GM21528 (cell line): ENCODE results near the gene CISH.

Experiments
- ATAC-seq: cut with Tn5 transposase; IDR thresholded peaks from one replicate; pipeline ENCODE4 v1.9.1; 2021; ENCODE audit warnings: mild to moderate bottlenecking, moderate library complexity; ENCODE audit not compliant: unreplicated experiment, low FRiP score

CISH gene

GRCh38 chr3:50600141-50600753 is 11.3 kb downstream of the CISH start:
- ATAC-seq = no peak

- no peak for ATAC-seq
Measured at GRCh38 chr3:50599716-50600118, 11.9 kb downstream of the CISH start.

- no peak for ATAC-seq
Measured at GRCh38 chr3:50599115-50599715, 12.4 kb downstream of the CISH start.

- no peak for ATAC-seq
Measured at GRCh38 chr3:50594253-50594785, 17.3 kb downstream of the CISH start.

- ATAC-seq = no peak
Measured at GRCh38 chr3:50592568-50592967, 19.0 kb downstream of the CISH start.

GRCh38 chr3:50591196-50591741 is 20.3 kb downstream of the CISH start:
- peak; percentile 10 for ATAC-seq

- ATAC-seq = no peak
Measured at GRCh38 chr3:50588759-50589433, 22.7 kb downstream of the CISH start.

- no peak for ATAC-seq
Measured at GRCh38 chr3:50587806-50588758, 23.5 kb downstream of the CISH start.

- ATAC-seq = no peak
Measured at GRCh38 chr3:50587373-50587772, 24.2 kb downstream of the CISH start.

- no peak for ATAC-seq
Measured at GRCh38 chr3:50586763-50587070, 24.9 kb downstream of the CISH start.

- ATAC-seq = no peak
Measured at GRCh38 chr3:50585919-50586762, 25.4 kb downstream of the CISH start.

- no peak for ATAC-seq
Measured at GRCh38 chr3:50584391-50584790, 27.2 kb downstream of the CISH start.

- ATAC-seq = no peak
Measured at GRCh38 chr3:50583897-50584296, 27.7 kb downstream of the CISH start.

- no peak for ATAC-seq
Measured at GRCh38 chr3:50582083-50582482, 29.5 kb downstream of the CISH start.

GRCh38 chr3:50581459-50581842 is 30.1 kb downstream of the CISH start:
- no peak for ATAC-seq

- no peak for ATAC-seq
Measured at GRCh38 chr3:50580683-50581458, 30.7 kb downstream of the CISH start.

- ATAC-seq = no peak
Measured at GRCh38 chr3:50577348-50577747, 34.2 kb downstream of the CISH start.

- ATAC-seq = no peak
Measured at GRCh38 chr3:50575372-50575771, 36.2 kb downstream of the CISH start.

GRCh38 chr3:50574444-50574831 is 37.1 kb downstream of the CISH start:
- no peak for ATAC-seq
